Ramos (cell line): Measurements from ENCODE around the gene NBPF1.
"Not testable (repeated sequence)": the region's sequence is repeated elsewhere in the genome, so short reads cannot be mapped to it uniquely, and the experiment has no call there.

ENCODE experiments used
- in situ Hi-C: fragments of 300-500 bp; cut with MboI; formaldehyde crosslinking; loops from one replicate; pipeline ENCODE4 v1.14.3; 2022; ENCODE audit warnings: low sequenced_read_pairs; ENCODE audit not compliant: unreplicated experiment

The NBPF1 gene

DNA sequence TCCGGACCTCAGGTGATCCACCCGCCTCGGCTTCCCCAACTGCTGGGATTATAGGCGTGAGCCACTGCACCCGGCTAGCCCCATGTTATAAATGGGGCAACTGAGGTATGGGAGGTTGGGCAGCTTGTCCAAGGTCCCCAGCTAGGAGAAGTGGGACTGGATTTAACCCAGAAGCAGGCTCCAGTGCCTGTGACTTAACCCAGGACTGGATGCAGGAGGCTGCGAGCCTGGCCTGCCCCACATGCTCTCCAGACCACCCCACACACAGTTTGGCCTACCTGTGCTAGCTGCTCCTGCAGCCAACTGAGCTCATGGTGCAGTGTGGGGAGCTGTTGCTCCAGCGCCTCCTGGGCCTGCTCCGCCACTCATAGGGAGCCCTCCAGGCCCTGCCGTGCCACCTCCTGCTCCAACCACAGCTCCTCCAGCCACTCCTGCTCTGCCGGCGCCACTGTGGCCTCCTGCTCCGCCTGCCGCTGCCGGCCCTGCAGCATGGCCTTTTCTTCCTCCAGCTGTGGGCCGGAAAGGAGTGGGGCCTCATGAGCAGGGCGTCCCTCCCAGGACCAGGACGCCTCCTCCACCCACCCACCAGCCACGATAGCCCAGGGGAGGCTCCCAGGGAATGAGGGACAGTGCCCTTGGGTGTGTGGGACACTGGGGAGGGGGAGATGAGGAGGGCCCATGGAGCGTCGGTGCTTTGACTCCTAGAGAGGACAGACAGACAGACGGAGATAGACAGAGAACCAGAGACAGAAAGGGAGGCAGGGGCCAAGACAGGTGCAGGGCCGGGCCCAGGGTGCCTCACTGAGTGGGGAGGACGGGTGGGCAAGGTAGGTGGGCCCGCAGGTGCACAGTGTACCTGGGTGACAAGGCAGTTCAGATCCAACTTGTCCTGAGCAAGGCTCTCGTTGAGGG lies 12.4 kb upstream of the NBPF1 start:
- in situ Hi-C loops = loop anchor here (25.0 kb wide), 1 partner anchor 812 kb away; the partner anchor contains the start of gene RCC2

- in situ Hi-C loops = loop anchor here (5.0 kb wide), 1 partner anchor 323 kb away; no protein-coding TSS in a partner anchor
These were observed 10.7 kb upstream of the NBPF1 start for GRCh38 chr1:16623812-16624719.

DNA sequence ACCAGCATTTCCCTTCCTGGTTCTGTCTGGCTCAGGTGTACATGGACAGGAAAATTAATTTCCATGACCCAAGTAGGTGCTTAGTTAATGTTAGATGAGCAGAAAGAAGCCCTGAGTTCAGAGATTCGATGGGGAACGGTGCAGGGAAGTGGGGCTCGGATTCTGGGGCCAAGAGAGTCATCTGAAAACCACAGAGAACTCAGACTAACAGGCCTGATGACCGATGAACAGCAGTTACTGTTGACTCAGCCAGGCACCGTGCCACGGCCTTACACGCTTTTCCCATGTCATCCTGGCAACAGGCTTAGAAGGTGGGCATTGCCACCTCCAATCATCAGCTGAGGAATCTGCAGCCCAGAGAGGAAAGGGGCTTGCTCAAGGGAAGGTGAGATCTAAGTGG lies 10.0 kb upstream of the NBPF1 start:
- in situ Hi-C loops = loop anchor here (5.0 kb wide), 1 partner anchor 324 kb away; no protein-coding TSS in a partner anchor

DNA sequence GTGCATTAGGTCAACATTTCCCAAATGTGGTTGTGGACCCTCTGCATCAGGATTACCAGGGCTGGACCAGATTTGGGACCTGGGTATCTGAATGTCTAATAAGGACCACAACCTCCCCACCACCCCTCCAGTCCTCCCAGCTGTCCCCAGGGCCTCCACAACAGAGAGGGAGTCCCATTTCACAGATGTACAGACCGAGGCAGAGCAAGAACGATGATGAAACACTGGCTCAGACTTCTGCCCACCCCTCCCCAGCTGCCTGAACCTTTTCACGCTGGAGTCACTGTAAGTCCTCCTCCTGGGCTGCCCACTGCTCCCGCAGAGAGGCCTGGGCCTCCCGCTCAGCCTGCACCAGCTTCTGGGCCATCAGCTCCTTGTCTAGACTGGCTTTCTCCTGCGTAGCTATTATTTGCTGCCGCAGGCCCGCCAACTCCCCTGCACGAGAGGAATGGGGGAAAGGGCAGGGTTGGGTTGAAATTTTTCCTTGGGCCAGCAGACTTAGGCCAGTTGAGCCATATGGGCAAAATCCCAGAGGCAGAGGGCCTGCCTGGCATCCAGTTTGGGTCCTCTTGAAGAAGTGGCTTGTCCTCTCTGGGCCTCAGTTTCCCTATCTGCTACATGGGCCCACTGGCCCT lies 8.4 kb upstream of the NBPF1 start:
- in situ Hi-C loops = loop anchor here (5.0 kb wide), 1 partner anchor 326 kb away; no protein-coding TSS in a partner anchor

- in situ Hi-C loops = loop anchor here (5.0 kb wide), 1 partner anchor 326 kb away; no protein-coding TSS in a partner anchor
These were observed 7.9 kb upstream of the NBPF1 start for GRCh38 chr1:16621300-16621658.

GRCh38 chr1:16619803-16620501 lies 6.6 kb upstream of the NBPF1 start:
- in situ Hi-C loops = loop anchor here (5.0 kb wide), 1 partner anchor 327 kb away; no protein-coding TSS in a partner anchor

DNA sequence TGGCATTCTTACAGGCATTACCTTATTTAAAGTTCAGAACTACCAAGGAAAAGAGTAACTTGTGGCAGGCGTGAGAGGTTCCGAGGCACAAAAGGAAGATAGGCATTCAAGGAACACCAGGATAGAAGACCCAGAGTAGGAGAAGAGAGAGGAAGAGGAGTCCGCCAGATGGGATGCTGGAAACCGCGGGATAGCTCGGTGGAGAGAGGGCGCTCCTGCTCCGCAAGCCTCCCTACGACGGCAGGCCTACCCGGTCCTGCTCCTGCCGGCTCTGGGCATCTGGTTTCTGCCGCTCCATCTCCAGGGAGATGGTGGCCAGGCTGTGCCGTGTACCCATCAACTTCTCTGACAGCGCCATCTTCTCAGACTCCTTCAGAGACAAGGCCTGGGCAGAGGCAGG lies 5.4 kb upstream of the NBPF1 start:
- in situ Hi-C loops = no loop called here

DNA sequence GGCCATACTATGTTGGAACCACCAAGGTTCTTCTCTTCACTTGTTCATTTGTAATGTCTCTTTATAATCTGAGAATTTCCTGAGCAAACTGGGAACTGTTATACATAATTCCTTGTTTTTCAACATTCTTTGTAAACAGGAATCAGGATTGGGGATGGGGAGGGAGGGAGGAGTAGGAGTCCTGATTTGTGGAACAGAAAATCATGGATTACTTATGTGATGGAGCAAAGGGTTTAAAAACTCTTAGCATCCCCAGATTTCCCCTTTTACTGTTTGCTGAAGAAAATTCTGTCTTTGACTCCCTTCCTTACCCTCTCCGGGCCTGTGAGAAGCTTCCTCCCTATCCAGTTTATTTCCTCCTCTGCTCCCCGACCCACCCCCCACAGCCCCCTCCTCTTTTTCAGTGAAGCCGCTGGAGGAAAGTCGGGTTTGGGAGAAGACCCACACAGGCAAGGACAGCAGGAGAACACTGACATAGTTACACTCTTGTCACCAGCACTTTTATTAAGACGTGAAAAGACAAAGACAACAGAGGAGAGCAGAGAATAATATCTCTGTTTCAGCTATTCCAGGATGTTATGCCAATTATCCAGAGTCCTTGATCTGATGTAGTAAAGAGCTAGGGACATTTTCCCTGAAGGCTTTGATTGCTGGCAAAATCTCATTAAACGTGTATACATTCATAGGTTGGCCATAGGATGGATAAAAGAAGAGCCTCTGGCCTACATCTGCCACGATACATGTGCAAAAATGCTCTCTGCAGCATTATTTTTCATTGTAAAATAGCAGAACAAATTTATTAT lies 4.6 kb upstream of the NBPF1 start:
- in situ Hi-C loops = no loop called here

DNA sequence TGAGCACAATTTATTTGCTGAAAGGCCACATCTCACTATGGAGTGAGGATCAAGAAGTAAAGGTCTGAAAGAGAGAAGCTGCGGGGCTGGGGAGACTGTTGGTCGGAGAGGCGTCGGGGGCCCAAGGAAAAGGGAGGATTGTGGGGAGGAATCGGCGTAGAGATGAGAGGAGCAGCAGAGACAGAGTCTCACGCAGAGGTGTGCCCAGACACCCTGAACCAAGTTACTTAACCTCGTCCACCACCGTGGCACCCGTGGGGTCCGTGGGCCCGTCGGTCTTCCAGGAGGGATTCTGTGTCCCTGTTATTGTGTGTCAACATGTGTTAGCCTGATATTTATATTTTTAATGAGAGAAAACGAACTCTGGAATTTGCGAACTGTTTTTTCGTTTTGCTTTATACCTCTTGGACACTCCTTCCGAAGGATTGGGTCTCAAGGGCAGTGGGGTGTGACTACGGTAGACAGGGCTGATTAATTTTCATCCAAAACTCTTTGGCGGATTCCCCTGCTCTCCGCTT lies 3.8 kb upstream of the NBPF1 start:
- in situ Hi-C loops = no loop called here

GRCh38 chr1:16615253-16616252 lies 2.2 kb upstream of the NBPF1 start:
- in situ Hi-C loops = no loop called here

GRCh38 chr1:16614361-16615252 lies 1.2 kb upstream of the NBPF1 start:
- in situ Hi-C loops = no loop called here

DNA sequence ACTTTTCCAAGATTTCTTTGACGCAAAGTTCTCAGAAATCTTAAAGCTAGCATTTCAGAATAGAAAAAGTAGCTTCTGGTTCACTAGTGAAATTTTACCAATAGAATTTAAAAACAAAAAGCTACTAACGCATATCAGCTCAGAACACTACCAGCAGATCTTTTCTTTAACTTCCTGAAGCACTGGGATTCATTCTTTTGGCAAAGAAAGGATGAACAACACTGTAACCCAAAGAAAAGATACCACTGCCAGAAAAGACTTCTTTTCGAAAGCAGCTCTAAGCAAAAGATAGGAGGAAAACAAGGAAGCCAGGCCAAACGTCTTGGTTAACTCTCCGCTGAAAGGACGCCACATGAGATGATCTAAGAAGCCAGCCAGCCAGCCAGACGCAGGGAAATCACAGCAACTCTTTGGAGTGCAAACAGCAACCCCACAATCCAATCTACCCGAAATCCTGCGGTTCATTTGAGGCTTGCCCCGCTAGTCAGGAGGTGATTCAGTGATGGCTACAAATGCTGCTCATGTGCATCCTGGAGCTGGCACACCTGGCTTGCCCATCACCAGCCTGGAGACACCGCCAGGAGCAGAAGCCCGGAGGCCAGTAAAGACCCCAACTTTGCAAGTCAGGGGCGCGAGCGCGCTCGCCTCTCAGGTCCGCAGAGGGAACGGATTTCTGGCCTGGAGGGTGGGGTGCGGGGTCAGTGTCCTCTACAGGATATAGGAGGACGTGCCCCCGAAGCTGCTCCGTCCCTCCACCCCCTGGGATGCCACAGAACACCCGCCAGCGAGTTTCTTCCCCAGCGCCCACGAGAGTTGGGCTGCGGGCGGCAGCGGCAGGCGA lies 812 bp downstream of the NBPF1 start:
- in situ Hi-C loops = no loop called here

- in situ Hi-C loops = not testable (repeated sequence)
These were observed 1.4 kb downstream of the NBPF1 start for GRCh38 chr1:16611981-16612331.

DNA sequence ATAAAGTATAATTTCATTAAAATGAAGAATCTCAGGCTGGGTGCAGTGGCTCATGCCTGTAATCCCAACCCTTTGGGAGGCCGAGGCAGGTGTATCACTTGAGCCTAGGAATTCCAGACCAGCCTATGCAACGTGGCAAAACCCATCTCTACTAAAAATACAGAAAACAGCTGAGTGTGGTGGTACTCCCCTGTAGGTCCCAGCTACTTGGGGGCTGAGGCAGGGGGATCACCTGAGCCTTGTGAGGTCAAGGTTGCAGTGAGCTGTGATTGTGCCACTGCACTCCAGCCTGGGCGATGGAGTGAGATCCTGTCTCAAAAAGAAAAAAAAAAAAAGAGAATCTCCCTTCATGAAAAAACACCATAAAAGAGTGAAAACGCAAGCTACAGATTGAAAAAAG lies 2.2 kb downstream of the NBPF1 start:
- in situ Hi-C loops = not testable (repeated sequence)

- in situ Hi-C loops = not testable (repeated sequence)
These were observed 2.8 kb downstream of the NBPF1 start for GRCh38 chr1:16610553-16610952.

GRCh38 chr1:16609761-16610160 lies 3.6 kb downstream of the NBPF1 start:
- in situ Hi-C loops = loop anchor here (10.0 kb wide), 1 partner anchor 515 kb away; no protein-coding TSS in a partner anchor
